ACC112 (cell line): ENCODE measurements around the gene DNAJC5.
A peak's percentile ranks its signal among the peaks of the same experiment; 100 is the strongest.

Experiments used
- H2AFZ ChIP-seq: fragments of 200-600 bp; sonication (generic); one replicate; pipeline ENCODE4 v1.6.0; 2017; ENCODE audit warnings: antibody characterized with exemption, low read length; ENCODE audit not compliant: unreplicated experiment
- H3K27ac ChIP-seq: fragments of 200-600 bp; sonication (generic); 2 replicates; pipeline ENCODE4 v1.5.1; 2014; ENCODE audit warnings: low read depth, mild to moderate bottlenecking, antibody characterized with exemption, low read length, moderate library complexity
- H3K27me3 ChIP-seq: fragments of 200-600 bp; sonication (generic); 2 replicates; pipeline ENCODE4 v1.6.1; 2014; ENCODE audit warnings: mild to moderate bottlenecking, antibody characterized with exemption, low read length, moderate library complexity, mixed read lengths; ENCODE audit not compliant: insufficient read depth
- H3K36me3 ChIP-seq: fragments of 200-600 bp; sonication (generic); 2 replicates; pipeline ENCODE4 v1.6.1; 2016; ENCODE audit warnings: mild to moderate bottlenecking, antibody characterized with exemption, low read length, moderate library complexity, mixed read lengths; ENCODE audit not compliant: insufficient read depth
- H3K4me1 ChIP-seq: fragments of 200-600 bp; sonication (generic); one replicate; pipeline ENCODE4 v1.6.1; 2016; ENCODE audit warnings: low read length, mixed read lengths; ENCODE audit not compliant: insufficient read depth, unreplicated experiment, control insufficient read depth
- H3K4me3 ChIP-seq: fragments of 200-600 bp; sonication (generic); 2 replicates; pipeline ENCODE4 v1.5.1; 2014; ENCODE audit warnings: mild to moderate bottlenecking, low read depth, low read length
- H3K79me2 ChIP-seq: fragments of 200-600 bp; sonication (generic); one replicate; pipeline ENCODE4 v1.6.0; 2016; ENCODE audit warnings: low read length; ENCODE audit not compliant: control insufficient read depth, unreplicated experiment, insufficient read depth

Gene DNAJC5

GRCh38 chr20:63950701-63951397, 55.9 kb downstream of the DNAJC5 start:
- H3K4me1 ChIP-seq = peaks cover 25% of the 10 kb centered on the region
- no peaks in the 10 kb centered on the region for H3K27me3 ChIP-seq
- H3K27ac ChIP-seq = no peak overlapping the region
- H3K4me3 ChIP-seq = no peak overlapping the region
- H3K36me3 ChIP-seq = no peaks in the 10 kb centered on the region
- no peak overlapping the region for H2AFZ ChIP-seq
- H3K79me2 ChIP-seq = peaks cover 73% of the 10 kb centered on the region

- H3K4me1 ChIP-seq = peaks cover 25% of the 10 kb centered on the region
- no peaks in the 10 kb centered on the region for H3K27me3 ChIP-seq
- H3K27ac ChIP-seq = no peak overlapping the region
- no peak overlapping the region for H3K4me3 ChIP-seq
- no peaks in the 10 kb centered on the region for H3K36me3 ChIP-seq
- no peak overlapping the region for H2AFZ ChIP-seq
- H3K79me2 ChIP-seq = peaks cover 75% of the 10 kb centered on the region
Observed at GRCh38 chr20:63951398-63952209, 56.7 kb downstream of the DNAJC5 start.

DNA sequence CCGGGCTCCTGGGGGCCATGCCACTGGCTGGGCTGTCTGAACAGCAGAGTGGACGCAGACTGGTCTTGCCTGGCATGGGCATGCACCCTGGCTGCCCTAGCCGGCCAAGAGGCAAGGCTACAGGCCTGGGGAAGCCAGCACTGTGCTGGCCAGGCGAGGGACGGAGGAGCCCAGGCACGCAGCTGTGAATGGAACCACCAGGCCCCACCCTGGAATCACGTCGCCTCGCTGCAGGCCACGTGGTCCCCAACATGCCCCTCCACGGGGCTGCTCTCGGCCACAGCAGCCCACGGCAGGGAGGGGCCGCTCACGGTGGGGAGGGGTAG, 57.2 kb downstream of the DNAJC5 start:
- H2AFZ ChIP-seq = no peak overlapping the region
- H3K27ac ChIP-seq = no peak overlapping the region
- peaks cover 25% of the 10 kb centered on the region for H3K4me1 ChIP-seq
- H3K79me2 ChIP-seq = peaks cover 75% of the 10 kb centered on the region
- H3K27me3 ChIP-seq = no peaks in the 10 kb centered on the region
- no peaks in the 10 kb centered on the region for H3K36me3 ChIP-seq
- H3K4me3 ChIP-seq = no peak overlapping the region

DNA sequence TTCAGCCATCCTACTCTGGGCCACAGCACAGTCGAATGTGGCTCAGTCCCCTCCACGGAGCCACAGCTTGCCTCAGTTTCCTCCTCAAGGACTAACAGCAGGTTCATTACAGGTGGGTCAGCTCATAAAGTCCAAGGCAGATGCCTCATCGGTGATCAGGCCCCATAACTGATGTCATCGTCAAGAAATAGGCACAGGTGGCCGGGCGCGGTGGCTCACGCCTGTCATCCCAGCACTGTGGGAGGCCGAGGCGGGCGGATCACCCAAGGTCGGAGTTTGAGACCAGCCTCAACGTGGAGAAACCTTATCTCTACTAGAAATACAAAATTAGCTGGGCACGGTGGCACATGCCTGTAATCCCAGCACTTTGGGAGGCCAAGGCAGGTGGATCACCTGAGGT, 57.8 kb downstream of the DNAJC5 start:
- Histone ChIP-seq H3K27ac (no peak overlapping the region), H3K4me1 (peaks cover 31% of the 10 kb centered on the region), H3K79me2 (peaks cover 71% of the 10 kb centered on the region), H3K36me3 (no peaks in the 10 kb centered on the region), H3K4me3 (no peak overlapping the region), H3K27me3 (no peaks in the 10 kb centered on the region), H2AFZ (no peak overlapping the region)

DNA sequence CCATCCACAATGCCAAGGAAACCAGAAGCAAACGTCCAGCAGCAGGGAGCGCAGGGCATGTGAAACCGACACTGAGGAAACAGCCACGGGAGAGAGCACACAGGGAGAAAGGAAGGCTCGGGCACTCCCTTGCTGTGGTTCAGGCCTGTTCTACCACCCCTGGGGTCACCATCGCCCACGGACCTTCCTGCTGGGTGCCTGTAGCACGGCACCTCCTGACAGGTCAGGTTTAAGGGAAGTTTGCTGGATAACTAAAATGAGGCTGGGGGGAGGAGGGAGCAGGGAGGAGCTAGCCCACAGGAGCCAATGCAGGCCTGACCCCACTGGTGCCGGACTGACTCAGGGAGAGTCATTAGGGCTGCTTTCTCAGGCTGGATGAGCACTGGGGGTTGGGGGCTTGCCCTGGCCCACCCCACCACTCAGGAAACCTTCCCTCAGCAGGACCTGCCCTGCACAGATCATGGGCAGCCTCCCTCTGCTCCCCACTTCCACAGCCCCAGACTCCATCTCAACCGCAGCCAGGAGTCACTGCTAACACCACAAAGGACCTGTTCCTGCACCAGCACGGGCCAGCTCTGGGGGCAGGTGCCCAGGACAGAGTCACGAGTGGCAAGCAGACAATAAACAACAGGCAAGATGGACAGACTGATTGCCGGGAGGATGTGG, 59.0 kb downstream of the DNAJC5 start:
- Histone ChIP-seq H3K27ac (no peak overlapping the region), H2AFZ (no peak overlapping the region), H3K27me3 (no peaks in the 10 kb centered on the region), H3K4me1 (peaks cover 32% of the 10 kb centered on the region), H3K36me3 (no peaks in the 10 kb centered on the region), H3K79me2 (peaks cover 64% of the 10 kb centered on the region), H3K4me3 (peak overlapping the region; percentile 99; the same call in 1 of the 2 replicates)

DNA sequence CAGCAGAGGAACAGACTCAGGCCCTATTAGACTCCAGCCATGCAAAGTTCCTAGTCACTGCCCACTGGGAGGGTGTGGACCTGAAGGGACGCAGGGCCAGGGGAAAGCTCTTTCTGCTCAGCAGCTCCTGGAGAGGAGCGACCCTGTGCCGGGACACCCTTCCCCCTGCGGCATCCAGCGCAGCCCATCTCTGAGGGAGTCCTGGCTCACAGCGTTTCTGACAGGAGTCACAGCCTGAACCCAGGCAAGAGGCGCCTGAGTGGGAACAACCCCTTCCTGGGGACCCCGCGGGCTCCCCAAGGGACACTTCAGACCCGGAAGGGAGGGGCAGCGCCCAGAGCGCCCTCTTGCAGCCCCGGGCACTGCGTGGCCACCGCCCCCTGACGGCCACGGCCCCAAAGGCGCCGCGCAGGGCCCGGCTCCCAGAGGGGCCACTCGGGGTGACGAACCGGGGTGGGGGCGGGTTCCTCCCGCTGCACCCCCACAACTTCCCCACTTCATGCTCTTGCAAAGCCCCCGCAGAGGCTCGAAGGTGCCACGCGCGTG, 60.4 kb downstream of the DNAJC5 start:
- Histone ChIP-seq H3K4me1 (peaks cover 25% of the 10 kb centered on the region), H3K27me3 (no peaks in the 10 kb centered on the region), H3K27ac (peak overlapping the region; percentile 78)

DNA sequence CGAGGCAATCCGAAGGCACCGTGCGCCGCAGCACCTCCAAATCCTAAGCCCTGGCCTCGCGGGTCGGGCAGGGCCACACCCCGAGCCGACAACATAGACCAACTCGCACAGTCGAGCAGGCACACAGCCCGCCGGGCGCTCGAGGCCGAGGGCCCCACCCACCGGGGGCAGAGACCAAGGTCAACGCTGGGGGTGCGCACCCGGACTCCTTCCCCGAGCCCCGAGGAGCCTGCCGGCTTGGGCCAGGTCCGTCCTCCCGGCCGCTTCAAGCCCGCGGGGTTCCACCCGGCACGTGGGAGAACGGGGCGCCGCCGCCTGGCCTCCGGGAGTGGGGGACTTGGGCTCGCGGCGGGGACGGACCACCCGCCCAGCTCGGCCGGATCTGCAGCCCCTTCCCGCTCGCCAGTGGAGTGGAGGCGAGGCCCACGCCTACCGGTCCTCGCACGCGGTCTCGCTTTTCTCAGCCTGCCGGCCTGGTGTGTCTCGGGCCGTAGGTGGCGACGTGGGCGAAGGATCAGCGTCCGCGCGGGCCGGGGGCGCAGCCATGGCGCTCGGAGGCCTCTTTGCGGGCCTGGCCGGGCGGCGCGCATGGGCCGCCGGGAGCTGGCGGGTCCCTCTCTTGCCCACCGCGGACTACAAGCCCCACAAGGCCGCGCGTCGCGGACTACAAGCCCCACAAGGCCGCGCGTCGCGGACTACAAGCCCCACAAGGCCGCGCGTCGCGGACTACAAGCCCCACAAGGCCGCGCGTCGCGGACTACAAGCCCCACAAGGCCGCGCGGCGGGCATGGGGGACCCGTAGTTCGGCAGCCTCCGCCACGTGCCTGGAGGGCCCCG, 61.1 kb downstream of the DNAJC5 start, which contains the start of gene UCKL1:
Gene UCKL1 (minus strand): TSS at position 590 of the 837 bp plus-strand sequence. CDS start 44 bp downstream, at position 546.
- Histone ChIP-seq H3K4me1 (peaks cover 25% of the 10 kb centered on the region), H3K4me3 (peak within 1 kb of the TSS; percentile 99), H3K79me2 (peaks cover 45% of the 10 kb centered on the region), H3K36me3 (no peaks in the 10 kb centered on the region), H2AFZ (peak within 1 kb of the TSS; percentile 83), H3K27ac (peak within 1 kb of the TSS; percentile 78), H3K27me3 (no peaks in the 10 kb centered on the region)

More for the DNA sequence above, 60.4 kb downstream of the DNAJC5 start:
- peak overlapping the region; percentile 99 for H3K4me3 ChIP-seq
- peaks cover 51% of the 10 kb centered on the region for H3K79me2 ChIP-seq
- no peak overlapping the region for H2AFZ ChIP-seq
- H3K36me3 ChIP-seq = no peaks in the 10 kb centered on the region

DNA sequence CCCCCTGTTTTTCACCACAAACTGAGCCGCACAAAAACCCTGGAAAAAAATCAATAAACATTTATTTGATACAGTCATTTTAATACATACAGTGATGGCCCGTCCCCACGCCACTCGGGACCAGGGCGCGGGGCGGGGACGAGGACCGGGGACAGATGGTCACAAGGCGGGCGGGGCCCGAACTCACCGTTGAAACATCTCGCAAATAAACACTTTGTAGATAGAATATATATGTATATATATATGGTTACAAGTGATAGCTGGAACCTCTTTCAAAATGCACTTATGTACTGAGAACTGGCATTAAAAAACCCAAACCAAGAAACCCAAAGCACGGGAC, 61.7 kb downstream of the DNAJC5 start:
- Histone ChIP-seq H3K27me3 (no peaks in the 10 kb centered on the region), H2AFZ (no peak overlapping the region), H3K36me3 (0 out of 2 replicates have a peak, but pooled peaks cover 3% of the 10 kb centered on the region), H3K4me1 (peaks cover 25% of the 10 kb centered on the region), H3K4me3 (peak overlapping the region; percentile 79), H3K79me2 (peaks cover 40% of the 10 kb centered on the region), H3K27ac (peak overlapping the region; percentile 71)

GRCh38 chr20:63957004-63957689, 62.2 kb downstream of the DNAJC5 start:
- H3K36me3 ChIP-seq = 0 out of 2 replicates have a peak, but pooled peaks cover 3% of the 10 kb centered on the region

More at GRCh38 chr20:63957004-63957689, 62.2 kb downstream of the DNAJC5 start:
- H3K79me2 ChIP-seq = peaks cover 35% of the 10 kb centered on the region
- H3K27ac ChIP-seq = peak overlapping the region; percentile 71
- H3K4me3 ChIP-seq = peak overlapping the region; percentile 79
- H3K4me1 ChIP-seq = peaks cover 25% of the 10 kb centered on the region
- H3K27me3 ChIP-seq = no peaks in the 10 kb centered on the region
- H2AFZ ChIP-seq = no peak overlapping the region
